Body of pancreas (tissue), 4 donors: ENCODE results near the gene SLC17A7.

Experiments used
- CTCF ChIP-seq, 7 experiments: fragments of 450-650 bp in 4 of 7; fragments of 200-600 bp in 3 of 7; sonication (generic) in 3 of 7; IDR thresholded peaks; one replicate each; pipeline ENCODE4 v1.5.1; 2016 to 2019; ENCODE audit warnings: antibody characterized with exemption in 7 of 7
- POLR2A ChIP-seq, 3 donors: fragments of 450-650 bp; IDR thresholded peaks; one replicate each; pipeline ENCODE4 v1.6.1; 2016; ENCODE audit warnings: antibody characterized with exemption in 3 of 3, mild to moderate bottlenecking in 2 of 3

- TF ChIP-seq CTCF (IDR thresholded peaks at IDR 0.05) (no peak), POLR2A (IDR thresholded peaks at IDR 0.05) (no peak)
These were observed 10.0 kb downstream of the SLC17A7 start for GRCh38 chr19:49431330-49431749.
